Measurements from ENCODE around the gene GHRH.

Gene GHRH

GRCh38 chr20:37261714-37262113, at the start of gene GHRH:
Gene GHRH, minus strand, starts transcription at chr20:37261814. Its CDS starts 4,925 bp downstream, at chr20:37256889.
- DNase-seq (ENCODE audit: low read depth in 2 of 3, low spot score in 1 of 3) = no peak

- DNase-seq (ENCODE audit: low read depth in 2 of 3, low spot score in 1 of 3) = no peak
These were observed 49.3 kb upstream of the GHRH start for GRCh38 chr20:37310951-37311350.

GRCh38 chr20:37309936-37310590, 48.4 kb upstream of the GHRH start:
- no peak for DNase-seq (ENCODE audit: low read depth in 2 of 3, low spot score in 1 of 3)

GRCh38 chr20:37309290-37309689, 47.7 kb upstream of the GHRH start:
- DNase-seq (ENCODE audit: low read depth in 2 of 3, low spot score in 1 of 3) = no peak

GRCh38 chr20:37308086-37309050, 46.8 kb upstream of the GHRH start:
- no peak for DNase-seq (ENCODE audit: low read depth in 2 of 3, low spot score in 1 of 3)

- no peak for DNase-seq (ENCODE audit: low read depth in 2 of 3, low spot score in 1 of 3)
These were observed 44.2 kb upstream of the GHRH start for GRCh38 chr20:37305839-37306238.

GRCh38 chr20:37305079-37305478, 43.5 kb upstream of the GHRH start:
- DNase-seq (ENCODE audit: low read depth in 2 of 3, low spot score in 1 of 3) = no peak

GRCh38 chr20:37303637-37304036, 42.0 kb upstream of the GHRH start:
- no peak for DNase-seq (ENCODE audit: low read depth in 2 of 3, low spot score in 1 of 3)

GRCh38 chr20:37302981-37303380, 41.4 kb upstream of the GHRH start:
- DNase-seq (ENCODE audit: low read depth in 2 of 3, low spot score in 1 of 3) = no peak

- no peak for DNase-seq (ENCODE audit: low read depth in 2 of 3, low spot score in 1 of 3)
These were observed 39.9 kb upstream of the GHRH start for GRCh38 chr20:37301558-37301957.

- no peak for DNase-seq (ENCODE audit: low read depth in 2 of 3, low spot score in 1 of 3)
These were observed 39.5 kb upstream of the GHRH start for GRCh38 chr20:37301120-37301519.

- DNase-seq (ENCODE audit: low read depth in 2 of 3, low spot score in 1 of 3) = no peak
These were observed 38.3 kb upstream of the GHRH start for GRCh38 chr20:37299718-37300528.

GRCh38 chr20:37298190-37298939, 36.8 kb upstream of the GHRH start:
- no peak for DNase-seq (ENCODE audit: low read depth in 2 of 3, low spot score in 1 of 3)

GRCh38 chr20:37297066-37297736, 35.6 kb upstream of the GHRH start:
- no peak for DNase-seq (ENCODE audit: low read depth in 2 of 3, low spot score in 1 of 3)

- no peak for DNase-seq (ENCODE audit: low read depth in 2 of 3, low spot score in 1 of 3)
These were observed 34.8 kb upstream of the GHRH start for GRCh38 chr20:37296371-37296770.

GRCh38 chr20:37295595-37295994, 34.0 kb upstream of the GHRH start:
- DNase-seq (ENCODE audit: low read depth in 2 of 3, low spot score in 1 of 3) = no peak

GRCh38 chr20:37295001-37295400, 33.4 kb upstream of the GHRH start:
- DNase-seq (ENCODE audit: low read depth in 2 of 3, low spot score in 1 of 3) = no peak

GRCh38 chr20:37294262-37294981, 32.8 kb upstream of the GHRH start:
- no peak for DNase-seq (ENCODE audit: low read depth in 2 of 3, low spot score in 1 of 3)

- no peak for DNase-seq (ENCODE audit: low read depth in 2 of 3, low spot score in 1 of 3)
These were observed 31.8 kb upstream of the GHRH start for GRCh38 chr20:37293301-37293943.

Data from stimulated activated CD4-positive, alpha-beta T cell treated with anti-CD3 and anti-CD28 coated beads, Interleukin-12 subunit alpha, Interleukin-12 subunit beta, amount 100 ng/mL, for 48 hours (primary cell).